GM23338 (cell line): ENCODE measurements around the gene NFIA.

Source experiments
- CTCF ChIP-seq, 2 experiments: fragments of 200-600 bp in 1 of 2; sonication (generic) in 1 of 2; conservative IDR thresholded peaks; 2 replicates each; pipeline versions ENCODE4 v1.5.1 to v1.6.1; 2016 to 2017; ENCODE audit warnings: antibody characterized with exemption in 2 of 2, low read depth in 2 of 2, mild to moderate bottlenecking in 2 of 2, moderate library complexity in 1 of 2
- EZH2 ChIP-seq: fragments of 200-600 bp; sonication (generic); IDR thresholded peaks from one replicate; pipeline ENCODE4 v1.8.0; 2017; ENCODE audit warnings: antibody characterized with exemption, mild to moderate bottlenecking, low read depth; ENCODE audit not compliant: unreplicated experiment
- EZH2phosphoT487 ChIP-seq: fragments of 200-600 bp; sonication (generic); IDR thresholded peaks from one replicate; pipeline ENCODE4 v1.8.1; 2018; ENCODE audit warnings: antibody characterized with exemption; ENCODE audit not compliant: unreplicated experiment
- NANOG ChIP-seq: IDR thresholded peaks from 2 replicates; pipeline ENCODE4 v1.6.1; 2016; ENCODE audit warnings: antibody characterized with exemption, borderline replicate concordance
- POLR2AphosphoS5 ChIP-seq: IDR thresholded peaks from 2 replicates; pipeline ENCODE4 v1.6.1; 2016; ENCODE audit warnings: antibody characterized with exemption, low read depth
- REST ChIP-seq: IDR thresholded peaks from one replicate; pipeline ENCODE4 v1.6.1; 2018; ENCODE audit warnings: antibody characterized with exemption; ENCODE audit not compliant: unreplicated experiment
- ZNF114 ChIP-seq: fragments of 250-450 bp; sonication (Bioruptor Pico); IDR thresholded peaks from 2 replicates; pipeline ENCODE4 v1.5.0; 2020; ENCODE audit warnings: mild to moderate bottlenecking, moderate library complexity

GRCh38 chr1:61149010-61149860, 66.9 kb downstream of the NFIA start:
- TF ChIP-seq POLR2AphosphoS5 (no peak), REST (no peak), CTCF (conservative IDR thresholded peaks at IDR 0.05; ENCODE audit: low read depth in 2 of 2) (no peak), ZNF114 (CRISPR knock-in tag) (no peak), EZH2 (no peak), EZH2phosphoT487 (no peak), NANOG (no peak)
